AG08396 (cell line): ENCODE data around the gene SETD9.

ENCODE experiments used
- DNase-seq: peaks from one replicate; pipeline ENCODE4 v3.0.0; 2012; ENCODE audit warnings: low spot score, mixed read lengths

The SETD9 gene

DNA sequence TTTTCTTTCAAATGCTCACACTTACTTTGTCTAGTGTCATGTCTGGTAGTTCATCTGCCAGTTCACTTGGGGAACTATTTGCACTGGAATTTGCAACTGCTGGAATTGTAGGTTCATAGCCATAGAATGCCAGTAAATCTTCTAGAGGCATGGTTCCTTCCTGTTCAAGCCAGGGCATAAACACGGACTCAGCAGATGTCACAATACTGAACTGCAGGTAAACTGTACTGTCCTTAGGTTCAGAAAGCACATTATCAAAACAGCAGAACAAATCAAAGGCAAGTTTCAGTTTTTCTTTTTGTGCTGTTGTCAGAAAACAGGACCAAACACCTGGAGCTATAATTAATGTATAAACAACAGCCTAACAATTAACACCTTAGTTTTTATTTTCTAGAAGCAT is 29.5 kb downstream of the SETD9 start:
- DNase-seq: no peak

GRCh38 chr5:56941981-56942380 is 32.6 kb downstream of the SETD9 start:
- peak; percentile 11 for DNase-seq

GRCh38 chr5:56947052-56947451 is 37.7 kb downstream of the SETD9 start:
- DNase-seq: no peak

- peak; percentile 82 for DNase-seq
Measured at GRCh38 chr5:56950626-56951125, 41.3 kb downstream of the SETD9 start.

DNA sequence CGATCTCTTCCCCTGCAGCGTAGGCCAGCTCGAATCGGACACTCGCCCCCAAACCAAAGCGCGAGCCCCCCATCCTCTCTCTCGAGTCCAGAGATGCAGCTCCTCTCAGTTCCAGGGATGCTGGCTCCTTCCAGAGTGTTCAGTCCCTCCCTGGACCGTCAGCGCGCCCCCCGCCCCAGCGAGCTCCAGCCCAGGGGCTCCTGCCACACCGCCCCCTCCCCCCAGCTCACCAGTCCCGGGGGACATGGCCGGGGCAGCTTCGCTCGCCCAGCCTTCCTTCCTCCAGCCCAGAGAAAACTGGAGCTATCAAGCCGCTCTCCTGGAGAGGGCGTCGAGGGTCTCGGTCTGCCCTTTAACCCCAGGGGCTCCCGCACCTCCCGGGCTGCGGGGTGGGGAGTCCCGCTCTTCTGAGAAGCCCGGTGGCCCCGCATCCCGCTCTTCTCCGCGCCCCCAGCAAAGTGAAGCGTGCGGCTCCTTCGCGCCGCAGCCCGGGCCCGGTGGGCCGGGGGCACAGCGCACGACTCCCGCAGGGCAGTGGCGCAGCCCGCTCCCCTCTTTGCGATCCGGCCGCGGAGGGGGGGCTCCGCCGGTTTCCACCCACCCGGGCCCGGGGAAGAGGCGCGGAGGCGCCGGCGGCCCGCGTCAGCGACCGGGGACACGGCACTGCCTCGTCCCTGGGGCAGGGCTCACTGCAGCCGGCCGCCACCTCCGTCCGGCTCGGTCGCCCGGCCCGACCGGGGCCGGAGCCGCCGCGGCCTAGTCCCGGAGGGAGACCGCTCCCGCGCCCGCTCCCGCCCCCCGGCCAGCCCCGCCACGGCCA is 41.9 kb downstream of the SETD9 start:
- peak; percentile 64 for DNase-seq

DNA sequence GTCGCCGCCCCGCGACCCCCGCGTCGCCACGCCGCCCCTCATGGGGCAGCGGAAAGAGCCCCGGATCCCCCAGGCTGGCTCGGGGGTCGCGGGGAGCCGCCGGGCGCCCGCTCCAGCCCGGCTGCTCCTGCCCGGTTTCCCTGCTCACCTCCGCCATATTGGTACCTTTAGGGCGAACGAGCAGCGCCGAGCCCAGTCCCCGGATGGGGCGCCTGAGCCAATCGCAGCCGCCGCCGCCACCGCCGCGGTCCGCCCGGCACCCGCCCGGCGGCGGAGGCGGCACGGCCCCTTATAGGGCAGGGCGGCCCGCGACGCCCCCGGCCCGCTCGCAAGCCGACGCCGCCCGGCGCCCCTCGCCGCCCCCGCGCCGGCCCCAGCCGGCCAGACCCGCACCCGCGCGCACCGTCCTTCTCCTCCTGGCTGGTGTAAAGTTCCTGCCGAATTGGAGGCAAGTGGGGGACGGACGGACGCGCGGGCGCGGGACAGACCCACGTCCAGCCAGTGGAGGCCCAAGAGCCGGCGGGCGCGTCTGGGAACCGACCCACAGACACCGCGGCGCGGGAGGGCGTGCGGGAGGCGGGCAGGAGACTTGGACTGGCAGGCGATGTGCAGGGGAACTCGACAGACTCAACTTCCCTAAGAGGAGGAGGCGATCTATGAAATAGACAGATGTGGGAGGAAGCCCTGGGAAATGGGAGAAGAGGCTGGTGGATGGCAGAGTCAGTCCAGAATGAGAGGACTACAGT is 42.7 kb downstream of the SETD9 start, which contains the start of gene MIER3:
Gene MIER3 (minus strand): TSS at position 178 of the 746 bp plus-strand sequence. CDS start 21 bp downstream, at position 157.
- peak; percentile 96 for DNase-seq

DNA sequence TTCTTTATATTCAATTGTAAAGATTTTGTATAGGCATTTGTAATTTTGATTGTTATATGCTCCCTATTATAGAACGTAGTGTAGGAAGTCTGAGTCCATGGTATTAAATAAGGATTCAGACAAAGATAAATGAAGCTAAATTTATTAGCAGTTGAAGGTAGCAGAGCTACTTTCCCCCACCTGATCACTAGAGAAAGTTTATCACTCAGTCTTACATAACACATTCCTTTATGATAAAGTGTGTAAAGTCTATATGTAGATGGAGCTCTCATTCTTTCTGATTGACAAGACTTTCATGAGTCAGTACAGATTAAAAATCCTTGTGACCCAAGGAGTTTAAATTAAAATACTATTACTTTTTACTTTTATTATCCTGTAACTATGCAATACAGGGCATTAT is 44.9 kb downstream of the SETD9 start:
- no peak for DNase-seq

DNA sequence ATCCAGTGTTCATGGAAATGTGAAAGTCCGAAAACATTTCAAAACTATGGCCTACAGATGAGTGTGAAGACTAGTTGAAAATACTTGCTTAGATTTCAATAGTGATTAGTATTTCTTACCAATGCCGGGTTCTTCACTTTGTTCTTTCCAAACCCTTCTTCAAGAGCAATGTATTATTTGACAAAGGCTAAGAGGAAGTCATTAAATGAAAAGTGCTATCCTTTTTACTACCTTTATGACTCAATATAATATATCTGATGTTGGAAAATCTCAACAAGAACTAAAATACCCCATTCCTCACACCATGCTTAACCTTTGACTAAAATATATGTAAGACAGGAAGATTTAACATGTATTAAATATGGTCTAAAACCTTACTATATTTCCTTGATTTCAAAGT is 49.2 kb downstream of the SETD9 start:
- no peak for DNase-seq

- DNase-seq: no peak
Measured at GRCh38 chr5:56959326-56959725, 49.9 kb downstream of the SETD9 start.

DNA sequence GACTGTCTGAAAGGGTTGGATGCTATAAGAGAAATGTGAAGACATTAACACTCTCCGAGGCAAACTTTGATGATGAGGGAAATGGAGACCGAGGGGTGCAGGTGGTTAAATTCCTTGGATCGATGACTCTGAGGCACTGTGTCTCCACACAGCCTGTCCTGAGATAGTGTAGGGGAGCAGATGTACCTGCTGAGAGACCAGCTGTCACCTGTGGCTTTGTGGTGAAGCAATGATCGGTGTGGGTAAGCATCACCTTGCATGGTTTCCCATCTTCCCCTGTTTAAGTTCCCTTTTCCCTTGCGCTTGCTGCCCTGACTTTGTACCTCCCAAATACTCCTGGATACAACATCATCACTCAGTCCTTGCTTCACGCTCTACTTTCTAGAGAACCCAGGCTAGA is 52.4 kb downstream of the SETD9 start:
- DNase-seq: no peak

DNA sequence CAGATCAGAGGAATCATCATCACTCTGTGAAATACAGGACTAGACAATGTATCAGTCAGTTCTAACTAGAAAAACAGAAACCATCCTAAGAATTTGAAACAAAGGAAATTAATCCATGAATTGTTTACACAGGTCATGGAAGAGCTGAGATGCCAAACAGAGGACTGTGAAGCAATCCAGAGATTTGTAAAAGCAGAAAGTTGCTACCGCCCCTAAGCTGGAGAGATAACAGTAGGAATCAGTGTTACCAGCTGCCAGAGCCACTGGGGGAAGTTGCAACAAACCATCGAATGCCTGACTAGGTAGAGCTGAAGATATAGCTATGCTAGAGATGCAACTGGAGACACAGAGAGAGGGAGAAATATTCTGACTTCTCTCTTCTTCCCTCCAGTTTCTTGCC is 52.9 kb downstream of the SETD9 start:
- no peak for DNase-seq

DNA sequence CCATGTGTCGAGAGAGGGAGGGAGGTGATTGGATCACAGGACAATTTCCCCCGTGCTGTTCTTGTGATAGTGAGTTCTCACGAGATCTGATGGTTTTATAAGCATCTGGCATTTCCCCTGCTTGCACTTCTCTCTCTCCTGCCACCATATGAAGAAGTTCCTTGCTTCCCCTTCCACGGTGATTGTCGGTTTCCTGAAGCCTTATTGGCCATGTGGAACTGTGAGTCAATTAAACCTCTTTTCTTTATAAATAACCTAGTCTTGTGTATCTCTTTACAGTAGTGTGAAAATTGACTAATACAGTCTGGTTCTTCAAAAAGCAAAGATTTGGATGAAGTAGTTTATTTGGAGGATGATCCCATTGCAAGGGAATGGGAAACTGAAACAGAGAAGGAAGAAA is 53.9 kb downstream of the SETD9 start:
- DNase-seq: no peak

- DNase-seq: no peak
Measured at GRCh38 chr5:56964173-56964572, 54.8 kb downstream of the SETD9 start.
